Kasumi-1 (cell line): ENCODE measurements around the gene KCNE3.
"Not testable (repeated sequence)": the region's sequence is repeated elsewhere in the genome, so short reads cannot be mapped to it uniquely, and the experiment has no call there.

Experiments used
- DNase-seq, 2 experiments: peaks; one replicate each; lab custom pipeline; 2025; lab: John Stamatoyannopoulos, UW

KCNE3 gene

GRCh38 chr11:74443071-74443864 is 24.1 kb downstream of the KCNE3 start:
- no peak for DNase-seq

- no peak for DNase-seq
Observed at GRCh38 chr11:74442636-74443035, 24.7 kb downstream of the KCNE3 start.

GRCh38 chr11:74438681-74439080 is 28.7 kb downstream of the KCNE3 start:
- DNase-seq, result no peak

- no peak for DNase-seq
Observed at GRCh38 chr11:74437441-74438042, 29.8 kb downstream of the KCNE3 start.

GRCh38 chr11:74434528-74434927 is 32.8 kb downstream of the KCNE3 start:
- DNase-seq, result no peak

- DNase-seq, result no peak
Observed at GRCh38 chr11:74429205-74429604, 38.1 kb downstream of the KCNE3 start.

GRCh38 chr11:74427384-74427886 is 39.9 kb downstream of the KCNE3 start:
- no peak for DNase-seq

GRCh38 chr11:74425100-74425499 is 42.2 kb downstream of the KCNE3 start:
- DNase-seq, result no peak

GRCh38 chr11:74418509-74418895 is 48.8 kb downstream of the KCNE3 start:
- no peak for DNase-seq

- DNase-seq, result no peak
Observed at GRCh38 chr11:74417860-74418508, 49.4 kb downstream of the KCNE3 start.

- DNase-seq, result no peak
Observed at GRCh38 chr11:74417379-74417804, 50.0 kb downstream of the KCNE3 start.

GRCh38 chr11:74416974-74417373 is 50.4 kb downstream of the KCNE3 start:
- not testable (repeated sequence) for DNase-seq

GRCh38 chr11:74412733-74413359 is 54.5 kb downstream of the KCNE3 start:
- no peak for DNase-seq

- no peak for DNase-seq
Observed at GRCh38 chr11:74412321-74412720, 55.0 kb downstream of the KCNE3 start.

- no peak for DNase-seq
Observed at GRCh38 chr11:74409633-74410032, 57.7 kb downstream of the KCNE3 start.
